ENCODE results near the gene ARFGAP1.

The ARFGAP1 gene

DNA sequence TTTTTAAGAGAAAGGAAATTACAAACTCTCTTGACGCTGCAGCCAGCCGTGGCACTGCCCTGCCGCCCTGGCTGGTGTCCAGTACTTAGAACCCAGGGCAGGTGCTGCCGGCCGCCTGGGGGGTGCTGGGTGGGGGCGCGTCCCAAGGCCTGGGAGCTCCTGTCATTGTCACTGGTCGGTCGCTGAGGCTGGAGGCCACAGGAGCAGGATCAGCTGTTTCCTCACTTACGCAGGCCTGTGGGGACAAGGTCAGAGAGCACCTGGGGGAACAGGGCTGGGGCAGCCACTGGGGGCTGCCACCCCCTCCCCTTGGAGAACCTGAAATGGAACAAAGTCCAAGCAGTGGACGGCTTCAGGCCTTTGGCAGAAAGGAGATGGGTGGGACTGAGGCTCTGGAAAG is 31.3 kb upstream of the ARFGAP1 start:
- H3K4me3 ChIP-seq (ENCODE audit: low read depth, low read length), result no peak overlapping the region
- no peak for TF ChIP-seq CTCF (IDR thresholded peaks at IDR 0.05; ENCODE audit: borderline replicate concordance, insufficient read depth, low read depth, low read length)

GRCh38 chr20:63242736-63243135 is 29.9 kb upstream of the ARFGAP1 start:
- no peak overlapping the region for H3K4me3 ChIP-seq (ENCODE audit: low read depth, low read length)
- TF ChIP-seq CTCF (IDR thresholded peaks at IDR 0.05; ENCODE audit: borderline replicate concordance, insufficient read depth, low read depth, low read length), result no peak

- no peak for TF ChIP-seq CTCF (IDR thresholded peaks at IDR 0.05; ENCODE audit: borderline replicate concordance, insufficient read depth, low read depth, low read length)
These were observed 28.9 kb upstream of the ARFGAP1 start for GRCh38 chr20:63243604-63244247.

GRCh38 chr20:63244468-63244867 is 28.1 kb upstream of the ARFGAP1 start:
- no peak overlapping the region for H3K4me3 ChIP-seq (ENCODE audit: low read depth, low read length)
- TF ChIP-seq CTCF (IDR thresholded peaks at IDR 0.05; ENCODE audit: borderline replicate concordance, insufficient read depth, low read depth, low read length), result no peak

More at GRCh38 chr20:63243604-63244247, 28.9 kb upstream of the ARFGAP1 start:
- no peak overlapping the region for H3K4me3 ChIP-seq (ENCODE audit: low read depth, low read length)

DNA sequence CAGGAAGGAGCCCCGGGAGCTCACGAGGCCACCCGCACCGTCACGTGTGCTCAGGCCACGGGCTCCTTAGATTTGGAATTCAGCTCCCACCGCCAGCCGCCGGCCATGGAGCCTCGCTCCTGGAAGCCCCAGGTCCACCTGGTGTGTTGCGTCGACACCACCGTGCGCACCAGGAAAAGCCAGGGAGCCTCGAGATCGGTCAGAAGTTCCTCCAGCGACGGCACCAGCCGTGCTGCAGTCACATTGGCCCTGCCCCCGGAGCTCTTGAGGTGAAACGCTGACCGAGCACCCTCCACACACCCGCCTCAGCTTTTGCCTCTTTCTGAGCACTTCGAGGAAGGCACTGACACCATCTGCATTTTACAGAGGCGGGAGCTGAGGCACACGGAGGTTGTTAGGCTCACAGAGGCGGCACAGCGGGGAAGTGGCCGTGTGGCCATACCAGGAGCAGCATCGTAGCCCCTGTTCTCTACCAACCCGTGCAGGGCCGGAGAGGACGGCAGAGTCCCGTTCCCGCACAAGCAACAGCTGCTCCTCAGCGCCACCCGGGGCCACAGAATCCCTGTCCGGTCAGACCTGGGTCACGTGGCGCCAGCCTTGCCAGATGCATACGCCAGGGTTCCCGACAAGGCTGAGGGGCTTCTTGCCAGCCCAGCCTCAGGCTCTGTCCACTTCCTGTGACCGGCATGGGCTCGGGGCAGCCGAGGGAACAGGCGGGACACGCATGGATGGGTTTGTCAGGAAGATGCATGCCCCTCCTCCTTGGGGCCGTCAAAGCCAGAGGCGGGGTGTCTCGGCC is 25.9 kb upstream of the ARFGAP1 start:
- no peak for TF ChIP-seq CTCF (IDR thresholded peaks at IDR 0.05; ENCODE audit: borderline replicate concordance, insufficient read depth, low read depth, low read length)
- no peak overlapping the region for H3K4me3 ChIP-seq (ENCODE audit: low read depth, low read length)

- H3K4me3 ChIP-seq (ENCODE audit: low read depth, low read length), result no peak overlapping the region
- no peak for TF ChIP-seq CTCF (IDR thresholded peaks at IDR 0.05; ENCODE audit: borderline replicate concordance, insufficient read depth, low read depth, low read length)
These were observed 24.9 kb upstream of the ARFGAP1 start for GRCh38 chr20:63247671-63248228.
